Pancreas (tissue), 10 donors: ENCODE results near the gene CEP41. TPM values are rescaled to one million over a fixed set of nuclear protein-coding genes. Genes with fewer than 3 reads are reported as not detected.

Source experiments
- ATAC-seq, 4 donors: fragments of 200-7000 bp; cut with Tn5 transposase; one replicate each; pipeline versions ENCODE4 v1.8.0 to v1.9.1; 2020; ENCODE audit warnings: mild to moderate bottlenecking in 4 of 4, moderate library complexity in 4 of 4
- DNase-seq, 6 donors: peaks; one replicate each; pipeline ENCODE4 v3.0.0-alpha.2; 2020
- FAIRE-seq: peaks from 2 replicates; lab custom pipeline; 2012; peaks lifted over from hg19 to GRCh38; lab: Jason Lieb, UNC
- H3K27ac ChIP-seq, 4 donors: fragments of 200-600 bp; sonication (generic); 1 replicate in 3 of 4; 2 replicates in 1 of 4; pipeline versions ENCODE4 v1.5.0 to v1.8.0; 2020
- H3K27me3 ChIP-seq, 4 donors: fragments of 200-600 bp; one replicate each; pipeline ENCODE4 v1.8.0; 2021
- H3K36me3 ChIP-seq, 3 donors: fragments of 200-600 bp; sonication (generic) in 1 of 3; one replicate each; pipeline versions ENCODE4 v1.5.0 to v1.8.0; 2020 to 2021
- H3K4me1 ChIP-seq, 3 donors: fragments of 200-600 bp; one replicate each; pipeline ENCODE4 v1.8.0; 2021
- H3K4me3 ChIP-seq, 4 donors: fragments of 200-600 bp; sonication (generic) in 2 of 4; one replicate each; pipeline versions ENCODE4 v1.5.0 to v1.8.0; 2020 to 2021
- H3K9me3 ChIP-seq, 4 donors: fragments of 200-600 bp; one replicate each; pipeline ENCODE4 v1.8.0; 2021
- WGBS, 2 donors: extraction: QIAGEN DNeasy Blood & Tissue Kit; methylation state at CpG; one replicate each; pipeline ENCODE4 v1.1.7; 2013; 5-methylcytosine and 5-hydroxymethylcytosine counted together
- intact Hi-C, 3 donors: fragments of 100-400 bp; cut with DNase I; formaldehyde crosslinking; loops; one replicate each; pipeline versions ENCODE4 v1.11.1 to v1.14.2; 2022
- polyA plus RNA-seq, 2 donors: library from polyadenylated mRNA; stranded (reverse); fragments of 200-250 nt; gene quantifications; one replicate each; pipeline ENCODE4 v1.2.3, GENCODE V29; 2013
- total RNA-seq, 6 donors: library from RNA; stranded (reverse); fragmentation: NEBNext Ultra II Directional in 4 of 6; extraction: Animal tissue kit (Norgen Biotek cat#: 25700) in 4 of 6; gene quantifications; one replicate each; pipeline versions ENCODE4 v1.2.1 to v1.2.4, GENCODE V29; 2021 to 2023
- TF ChIP-seq, protein P1 (sequence below), 4 donors: fragments of 200-600 bp; sonication (generic) in 3 of 4; IDR thresholded peaks; one replicate each; pipeline versions ENCODE4 v1.5.0 to v1.8.0; 2021; ENCODE audit warnings: antibody characterized with exemption in 4 of 4
- donor health status: healthy with polysubstance abuse.
- donor health status: DM: no; HTN: no; CAD: no; lungs with moderate emphysema.
- donor health status: DM: no; HTN: no; CAD: no.
- donor health status: control.
- donor health status: control.
- donor health status: Bipolar disorder and iron deficiency.
- donor health status: DM: yes; HTN: yes; CAD: no.
- donor health status: DM: no; HTN: no; CAD: no.
- donor health status: DM: no; HTN: no; CAD: no.
- donor health status: DM: yes; HTN: yes; CAD: no.

Gene CEP41
- total and polyA plus RNA-seq, 8 donors = 1.8 to 10.3 (median 4.5) TPM

GRCh38 chr7:130436253-130436652 is 4.6 kb downstream of the CEP41 start:
- peaks cover 0 to 4% (median 1%) of the 10 kb centered on the region in 3 donors for H3K4me1 ChIP-seq
- 71 to 89% methylated on average over 1 of the region's 1 CpG for WGBS, 2 donors
- no peak for DNase-seq
- no peak for ATAC-seq
- no peaks in the 10 kb centered on the region for H3K9me3 ChIP-seq
- TF ChIP-seq, protein P1, sequence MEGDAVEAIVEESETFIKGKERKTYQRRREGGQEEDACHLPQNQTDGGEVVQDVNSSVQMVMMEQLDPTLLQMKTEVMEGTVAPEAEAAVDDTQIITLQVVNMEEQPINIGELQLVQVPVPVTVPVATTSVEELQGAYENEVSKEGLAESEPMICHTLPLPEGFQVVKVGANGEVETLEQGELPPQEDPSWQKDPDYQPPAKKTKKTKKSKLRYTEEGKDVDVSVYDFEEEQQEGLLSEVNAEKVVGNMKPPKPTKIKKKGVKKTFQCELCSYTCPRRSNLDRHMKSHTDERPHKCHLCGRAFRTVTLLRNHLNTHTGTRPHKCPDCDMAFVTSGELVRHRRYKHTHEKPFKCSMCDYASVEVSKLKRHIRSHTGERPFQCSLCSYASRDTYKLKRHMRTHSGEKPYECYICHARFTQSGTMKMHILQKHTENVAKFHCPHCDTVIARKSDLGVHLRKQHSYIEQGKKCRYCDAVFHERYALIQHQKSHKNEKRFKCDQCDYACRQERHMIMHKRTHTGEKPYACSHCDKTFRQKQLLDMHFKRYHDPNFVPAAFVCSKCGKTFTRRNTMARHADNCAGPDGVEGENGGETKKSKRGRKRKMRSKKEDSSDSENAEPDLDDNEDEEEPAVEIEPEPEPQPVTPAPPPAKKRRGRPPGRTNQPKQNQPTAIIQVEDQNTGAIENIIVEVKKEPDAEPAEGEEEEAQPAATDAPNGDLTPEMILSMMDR (IDR thresholded peaks at IDR 0.05) = no peak
- no peak for FAIRE-seq
- H3K27me3 ChIP-seq = no peaks in the 10 kb centered on the region
- H3K36me3 ChIP-seq = no peaks in the 10 kb centered on the region
- H3K4me3 ChIP-seq = no peak overlapping the region
- H3K27ac ChIP-seq = no peak overlapping the region
- intact Hi-C loops = no loop called here

- intact Hi-C loops = no loop called here
- ATAC-seq (no peak), FAIRE-seq (no peak), DNase-seq (no peak)
- WGBS, 2 donors = 62 to 82% methylated on average over 2 of the region's 2 CpGs
- no peaks in the 10 kb centered on the region for H3K36me3 ChIP-seq
- no peak overlapping the region for H3K4me3 ChIP-seq
- H3K27ac ChIP-seq = no peak overlapping the region
- no peaks in the 10 kb centered on the region for H3K9me3 ChIP-seq
- H3K27me3 ChIP-seq = no peaks in the 10 kb centered on the region
- H3K4me1 ChIP-seq = peaks cover 0 to 5% (median 4%) of the 10 kb centered on the region in 3 donors
- TF ChIP-seq, protein P1 (IDR thresholded peaks at IDR 0.05) = no peak
Observed at GRCh38 chr7:130435311-130435854, 5.4 kb downstream of the CEP41 start.

GRCh38 chr7:130433301-130433700 is 7.5 kb downstream of the CEP41 start:
- TF ChIP-seq, protein P1 (IDR thresholded peaks at IDR 0.05) = no peak
- ATAC-seq (no peak), FAIRE-seq (no peak), DNase-seq (no peak)
- peaks cover 0 to 5% (median 0%) of the 10 kb centered on the region in 3 donors for H3K4me1 ChIP-seq
- no peaks in the 10 kb centered on the region for H3K36me3 ChIP-seq
- H3K4me3 ChIP-seq = no peak overlapping the region
- 93 to 100% methylated on average over 1 of the region's 1 CpG for WGBS, 2 donors
- intact Hi-C loops = no loop called here
- no peak overlapping the region for H3K27ac ChIP-seq
- no peaks in the 10 kb centered on the region for H3K27me3 ChIP-seq
- no peaks in the 10 kb centered on the region for H3K9me3 ChIP-seq

DNA sequence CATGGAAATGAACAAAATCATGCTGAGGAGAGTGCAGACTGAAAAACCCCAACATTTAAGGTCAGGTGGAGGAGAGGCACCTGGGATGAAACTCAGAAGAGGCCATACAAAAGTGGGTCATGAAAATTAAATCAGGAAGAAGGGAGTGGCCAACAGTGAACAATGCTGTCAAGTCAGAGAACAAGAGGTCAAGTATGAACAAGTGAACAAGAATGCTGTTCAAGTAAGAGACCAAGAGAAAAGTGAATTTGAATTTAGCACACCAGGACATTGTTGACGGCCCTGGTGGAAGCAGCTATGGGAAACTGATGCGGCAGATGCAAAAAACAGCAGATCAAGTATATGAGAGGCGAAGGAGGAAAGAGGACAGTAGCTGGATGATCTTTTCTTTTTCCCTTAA is 7.9 kb downstream of the CEP41 start:
- ATAC-seq = no peak
- WGBS, 2 donors = 91% methylated on average over 3 of the region's 3 CpGs
- H3K27ac ChIP-seq = no peak overlapping the region
- no peak for FAIRE-seq
- no peak for DNase-seq
- peaks cover 0 to 5% (median 0%) of the 10 kb centered on the region in 3 donors for H3K4me1 ChIP-seq
- TF ChIP-seq, protein P1 (IDR thresholded peaks at IDR 0.05) = no peak
- intact Hi-C loops = no loop called here
- no peaks in the 10 kb centered on the region for H3K9me3 ChIP-seq
- no peaks in the 10 kb centered on the region for H3K36me3 ChIP-seq
- no peak overlapping the region for H3K4me3 ChIP-seq
- no peaks in the 10 kb centered on the region for H3K27me3 ChIP-seq

DNA sequence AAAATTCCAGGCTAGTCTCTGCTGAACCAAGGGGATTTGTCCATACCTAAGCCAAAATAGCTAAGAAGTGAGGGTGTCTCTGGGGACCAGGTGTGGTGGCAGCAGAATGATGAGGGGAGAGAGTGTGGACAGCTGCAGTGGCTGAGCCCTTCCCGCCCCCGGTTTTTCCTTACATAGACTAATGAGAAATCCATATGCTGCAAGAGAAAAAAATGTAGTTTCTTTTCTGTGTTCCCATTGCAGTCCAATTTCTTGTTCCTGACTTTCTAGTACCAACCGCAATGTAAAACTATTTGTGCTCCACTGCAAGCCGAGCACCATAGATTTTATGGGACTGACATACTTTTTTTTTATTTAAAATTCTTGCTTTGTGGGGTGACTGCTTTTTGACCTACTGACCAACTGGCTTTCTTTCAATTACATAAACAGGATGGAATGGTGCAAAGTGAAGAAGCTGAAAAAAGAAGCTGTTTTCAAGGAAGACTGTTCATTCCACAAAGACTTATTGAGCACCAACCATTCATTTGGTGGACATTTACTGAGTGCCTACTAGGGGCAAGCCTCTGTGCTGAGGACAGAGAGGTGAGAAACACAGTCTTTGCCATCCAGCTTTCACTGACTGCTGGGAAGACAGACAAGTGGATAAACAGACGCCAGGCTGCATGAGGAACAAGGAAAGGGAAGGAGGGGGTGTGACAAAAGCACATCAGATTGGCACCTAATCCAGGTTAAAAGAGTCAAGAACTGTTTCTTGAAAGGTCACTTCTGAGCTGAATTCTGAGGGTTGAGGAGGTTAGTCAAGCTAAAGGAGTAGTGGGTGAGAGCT is 9.8 kb downstream of the CEP41 start:
- no peak for DNase-seq
- Histone ChIP-seq H3K36me3 (no peaks in the 10 kb centered on the region), H3K9me3 (no peaks in the 10 kb centered on the region), H3K27ac (no peak overlapping the region), H3K4me1 (peaks cover 0 to 5% (median 0%) of the 10 kb centered on the region in 3 donors), H3K27me3 (no peaks in the 10 kb centered on the region), H3K4me3 (no peak overlapping the region)
- peak in 3 of 4 donors; percentile 69 to 74 (median 70) for ATAC-seq
- intact Hi-C loops = no loop called here
- TF ChIP-seq, protein P1 (IDR thresholded peaks at IDR 0.05) = no peak
- FAIRE-seq = no peak
- 51 to 59% methylated on average over 5 of the region's 5 CpGs for WGBS, 2 donors
